ENCODE data around the gene PSMB7.

- TF ChIP-seq EGR1 (IDR thresholded peaks at IDR 0.05) (no peak), REST (IDR thresholded peaks at IDR 0.05; ENCODE audit: low read depth) (no peak), EP300 (IDR thresholded peaks at IDR 0.05; ENCODE audit: borderline replicate concordance) (no peak), YY1 (IDR thresholded peaks at IDR 0.05; ENCODE audit: low read depth) (no peak), USF1 (IDR thresholded peaks at IDR 0.05) (no peak), TAF1 (IDR thresholded peaks at IDR 0.05; ENCODE audit: low read depth) (no peak), FOXM1 (IDR thresholded peaks at IDR 0.05; ENCODE audit: borderline replicate concordance, low read depth) (no peak), ZBTB7A (IDR thresholded peaks at IDR 0.05; ENCODE audit: low read depth) (no peak), TEAD4 (IDR thresholded peaks at IDR 0.05) (no peak), CEBPB (IDR thresholded peaks at IDR 0.05) (no peak), RAD21 (IDR thresholded peaks at IDR 0.05; ENCODE audit: low read depth) (no peak), NFIC (IDR thresholded peaks at IDR 0.05) (no peak)
Observed at GRCh38 chr9:124308606-124309491, 106.4 kb downstream of the PSMB7 start.
